Natural killer cell (primary cell): ENCODE data around the gene P2RY13. TPM values are rescaled to one million over a fixed set of nuclear protein-coding genes. Genes with fewer than 3 reads are reported as not detected.

Experiments used
- ATAC-seq, 3 donors: fragments of 150-1000 bp in 2 of 3; fragments of 200-7000 bp in 1 of 3; cut with Tn5 transposase; 1 replicate in 1 of 3; 2 replicates in 2 of 3; pipeline ENCODE4 v1.10.0; 2021; ENCODE audit warnings: mild to moderate bottlenecking in 2 of 3, moderate library complexity in 2 of 3
- DNase-seq, 2 donors: peaks; one replicate each; pipeline versions ENCODE4 v3.0.0 to v3.0.0-alpha.2; 2013 to 2021; ENCODE audit warnings: mixed read lengths in 1 of 2
- H3K27ac ChIP-seq: one replicate; pipeline ENCODE4 v1.5.1; 2013; ENCODE audit warnings: mild to moderate bottlenecking, low read length
- H3K27me3 ChIP-seq: one replicate; pipeline ENCODE4 v1.6.1; 2013; ENCODE audit warnings: low read length; ENCODE audit not compliant: control insufficient read depth, insufficient read depth
- H3K36me3 ChIP-seq: one replicate; pipeline ENCODE4 v1.6.1; 2013; ENCODE audit warnings: low read length; ENCODE audit not compliant: control insufficient read depth, insufficient read depth
- H3K4me1 ChIP-seq: one replicate; pipeline ENCODE4 v1.6.1; 2013; ENCODE audit warnings: low read length; ENCODE audit not compliant: control insufficient read depth, insufficient read depth
- H3K4me3 ChIP-seq: one replicate; pipeline ENCODE4 v1.5.1; 2013; ENCODE audit warnings: low read length
- H3K9me3 ChIP-seq: one replicate; pipeline ENCODE4 v1.6.1; 2013; ENCODE audit warnings: low read length; ENCODE audit not compliant: control insufficient read depth, insufficient read depth
- H3K27ac Mint-ChIP-seq, 2 donors: one replicate each; pipeline ENCODE4 v1.8.0; 2022; ENCODE audit warnings: mild to moderate bottlenecking in 2 of 2, mixed read lengths in 2 of 2, moderate library complexity in 1 of 2
- H3K27me3 Mint-ChIP-seq, 2 donors: one replicate each; pipeline ENCODE4 v1.8.0; 2022; ENCODE audit warnings: low read depth in 2 of 2, mixed read lengths in 2 of 2
- H3K36me3 Mint-ChIP-seq: one replicate; pipeline ENCODE4 v1.8.0; 2022; ENCODE audit warnings: mixed read lengths
- H3K4me1 Mint-ChIP-seq, 2 donors: one replicate each; pipeline ENCODE4 v1.8.0; 2022; ENCODE audit warnings: mixed read lengths in 2 of 2
- H3K4me3 Mint-ChIP-seq: one replicate; pipeline ENCODE4 v1.8.0; 2022; ENCODE audit warnings: mild to moderate bottlenecking, moderate library complexity, mixed read lengths
- H3K9me3 Mint-ChIP-seq, 2 donors: one replicate each; pipeline ENCODE4 v1.8.0; 2022; ENCODE audit warnings: mixed read lengths in 2 of 2
- WGBS: methylation state at CpG from one replicate; pipeline ENCODE4 v1.1.7; 2013; ENCODE audit warnings: missing lambda C conversion rate; ENCODE audit not compliant: insufficient coverage; 5-methylcytosine and 5-hydroxymethylcytosine counted together
- intact Hi-C: fragments of 100-400 bp; cut with micrococcal nuclease; formaldehyde crosslinking; loops from one replicate; pipeline ENCODE4 v1.14.2; 2022
- total RNA-seq, 4 donors: library from RNA; stranded (reverse); fragments of 120-200 nt in 1 of 4; gene quantifications; one replicate each; pipeline versions ENCODE4 v1.2.3 to v1.2.4, GENCODE V29; 2013 to 2022
- TF ChIP-seq, protein P1 (sequence below): fragments of 200-600 bp; IDR thresholded peaks from one replicate; pipeline ENCODE4 v1.8.0; 2022; ENCODE audit warnings: antibody characterized with exemption

P2RY13 gene
- total RNA-seq, 3 donors from 2014 or later (not counting 1 experiment from before 2014, with no cell fraction given): 0.59 to 6.5 (median 0.88) TPM

DNA sequence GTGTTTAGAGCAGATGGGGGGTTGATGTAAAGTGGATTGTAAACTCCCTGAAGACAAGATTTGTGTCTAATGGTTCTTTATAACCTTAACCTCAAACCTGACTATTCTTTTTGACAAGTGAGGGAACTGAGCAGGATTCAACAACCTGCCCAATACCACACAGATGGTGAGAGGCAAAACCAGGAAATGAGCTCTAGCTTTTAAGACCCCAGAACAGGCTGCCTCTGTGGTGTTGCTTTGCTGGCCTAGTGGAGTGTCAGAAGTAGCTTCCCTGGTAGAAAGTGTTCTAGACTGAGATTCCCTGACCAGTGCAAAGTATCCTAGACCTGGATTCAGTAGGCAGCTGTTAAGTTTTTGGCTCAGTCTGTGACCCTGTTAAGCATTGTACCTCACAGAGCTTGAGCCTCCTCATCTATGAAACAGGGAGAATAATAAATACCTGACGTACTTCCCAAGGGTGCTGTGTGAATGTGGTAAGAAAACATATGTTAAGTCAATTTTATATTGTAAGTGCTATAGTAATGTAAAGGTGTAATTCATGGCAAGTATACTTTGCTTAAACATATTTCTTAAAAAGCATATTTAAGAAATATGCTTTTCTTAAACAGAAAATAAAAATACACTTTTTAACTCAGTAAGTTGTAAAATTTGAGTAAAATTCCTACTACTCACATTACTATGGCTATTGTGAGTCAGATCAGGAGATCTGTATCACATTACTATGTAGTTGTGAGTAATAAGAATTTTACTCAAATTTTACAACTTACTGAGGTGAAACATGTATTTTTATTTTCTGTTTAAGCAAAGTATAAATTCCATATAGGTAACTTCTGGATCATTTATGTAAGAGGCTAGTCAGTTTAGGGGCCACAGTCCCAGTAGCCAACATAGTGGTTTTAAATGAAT lies 21.5 kb downstream of the P2RY13 start:
- Histone ChIP-seq H3K27ac (no peak overlapping the region), H3K4me1 (peaks cover 20% of the 10 kb centered on the region), H3K36me3 (no peaks in the 10 kb centered on the region), H3K4me3 (no peak overlapping the region), H3K27me3 (no peaks in the 10 kb centered on the region), H3K9me3 (no peaks in the 10 kb centered on the region)
- no peak for DNase-seq
- H3K9me3 Mint-ChIP-seq: no peaks in the 10 kb centered on the region
- H3K4me3 Mint-ChIP-seq: no peak overlapping the region
- 100% methylated on average over 1 of the region's 1 CpG for whole genome bisulfite sequencing
- TF ChIP-seq, protein P1, sequence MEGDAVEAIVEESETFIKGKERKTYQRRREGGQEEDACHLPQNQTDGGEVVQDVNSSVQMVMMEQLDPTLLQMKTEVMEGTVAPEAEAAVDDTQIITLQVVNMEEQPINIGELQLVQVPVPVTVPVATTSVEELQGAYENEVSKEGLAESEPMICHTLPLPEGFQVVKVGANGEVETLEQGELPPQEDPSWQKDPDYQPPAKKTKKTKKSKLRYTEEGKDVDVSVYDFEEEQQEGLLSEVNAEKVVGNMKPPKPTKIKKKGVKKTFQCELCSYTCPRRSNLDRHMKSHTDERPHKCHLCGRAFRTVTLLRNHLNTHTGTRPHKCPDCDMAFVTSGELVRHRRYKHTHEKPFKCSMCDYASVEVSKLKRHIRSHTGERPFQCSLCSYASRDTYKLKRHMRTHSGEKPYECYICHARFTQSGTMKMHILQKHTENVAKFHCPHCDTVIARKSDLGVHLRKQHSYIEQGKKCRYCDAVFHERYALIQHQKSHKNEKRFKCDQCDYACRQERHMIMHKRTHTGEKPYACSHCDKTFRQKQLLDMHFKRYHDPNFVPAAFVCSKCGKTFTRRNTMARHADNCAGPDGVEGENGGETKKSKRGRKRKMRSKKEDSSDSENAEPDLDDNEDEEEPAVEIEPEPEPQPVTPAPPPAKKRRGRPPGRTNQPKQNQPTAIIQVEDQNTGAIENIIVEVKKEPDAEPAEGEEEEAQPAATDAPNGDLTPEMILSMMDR: no peak
- no peak for ATAC-seq
- peaks cover 31 to 37% of the 10 kb centered on the region in 2 donors for H3K4me1 Mint-ChIP-seq
- H3K36me3 Mint-ChIP-seq: no peaks in the 10 kb centered on the region
- intact Hi-C loops: no loop called here
- no peaks in the 10 kb centered on the region for H3K27me3 Mint-ChIP-seq
- peak overlapping the region in 1 of 2 donors; percentile 30 for H3K27ac Mint-ChIP-seq

DNA sequence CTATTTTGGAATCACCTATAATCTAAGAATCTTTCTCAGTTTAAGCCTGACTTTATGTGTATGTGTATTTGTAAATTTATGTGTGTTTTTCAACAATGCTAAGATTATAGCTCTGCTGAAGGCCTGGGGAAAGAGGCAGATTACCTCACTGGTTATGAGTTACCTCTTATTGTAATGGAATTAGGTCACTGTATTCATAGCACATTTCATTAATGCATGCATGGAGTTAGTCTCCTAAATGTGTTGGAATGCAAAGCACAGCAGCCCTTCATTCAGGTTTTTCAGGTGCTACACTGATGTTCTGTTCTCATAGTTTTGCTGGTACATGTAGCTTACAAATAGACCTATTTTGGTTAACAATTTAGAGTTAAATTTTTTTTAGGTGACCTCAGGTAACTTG lies 22.2 kb downstream of the P2RY13 start:
- H3K27me3 ChIP-seq: no peaks in the 10 kb centered on the region
- no peak overlapping the region for H3K4me3 ChIP-seq
- no peak for ATAC-seq
- no peaks in the 10 kb centered on the region for H3K9me3 Mint-ChIP-seq
- H3K36me3 ChIP-seq: no peaks in the 10 kb centered on the region
- DNase-seq: no peak
- no peak overlapping the region for H3K4me3 Mint-ChIP-seq
- peak overlapping the region in 1 of 2 donors; percentile 30 for H3K27ac Mint-ChIP-seq
- H3K36me3 Mint-ChIP-seq: no peaks in the 10 kb centered on the region
- TF ChIP-seq, protein P1: no peak
- H3K4me1 ChIP-seq: peaks cover 20% of the 10 kb centered on the region
- no peak overlapping the region for H3K27ac ChIP-seq
- intact Hi-C loops: no loop called here
- H3K4me1 Mint-ChIP-seq: peaks cover 31 to 37% of the 10 kb centered on the region in 2 donors
- no peaks in the 10 kb centered on the region for H3K9me3 ChIP-seq
- no peaks in the 10 kb centered on the region for H3K27me3 Mint-ChIP-seq

DNA sequence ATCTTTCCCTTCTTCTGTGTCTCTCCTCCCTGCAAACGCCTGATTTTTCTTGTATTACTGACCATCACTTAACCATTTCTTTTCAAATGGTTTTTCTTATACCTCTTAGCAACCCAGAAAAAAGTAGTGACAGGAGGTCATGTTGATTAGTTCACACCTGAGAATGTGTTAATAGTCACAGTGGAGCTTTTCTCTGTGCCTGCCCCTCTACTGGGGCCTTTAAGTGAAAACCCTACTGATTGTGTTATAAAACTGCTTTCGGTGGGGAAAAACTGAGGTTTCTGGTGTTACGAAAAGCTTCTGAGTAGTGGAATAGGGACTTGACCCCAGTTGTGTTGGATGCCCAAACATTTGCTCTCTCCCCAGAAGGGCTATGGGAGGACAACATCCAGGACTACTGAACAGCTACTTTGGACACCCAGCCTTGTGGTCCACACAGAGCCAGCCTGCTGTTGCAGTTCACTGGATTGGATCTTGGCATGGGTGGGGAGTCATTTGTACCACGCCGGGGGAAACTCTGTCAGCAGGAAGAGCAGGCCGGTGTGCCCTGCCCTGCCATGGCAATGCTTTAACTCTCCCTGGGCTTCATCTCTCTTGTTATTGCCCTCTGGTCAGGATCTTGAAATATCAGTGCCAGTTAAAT lies 23.1 kb downstream of the P2RY13 start:
- H3K4me1 Mint-ChIP-seq: peaks cover 31 to 37% of the 10 kb centered on the region in 2 donors
- no peak for DNase-seq
- peak; percentile 52 to 79 (median 61) for ATAC-seq
- peak overlapping the region; percentile 20 to 30 for H3K27ac Mint-ChIP-seq
- H3K27ac ChIP-seq: no peak overlapping the region
- no peaks in the 10 kb centered on the region for H3K9me3 Mint-ChIP-seq
- WGBS: 61% methylated on average over 6 of the region's 6 CpGs
- no peaks in the 10 kb centered on the region for H3K36me3 ChIP-seq
- H3K27me3 ChIP-seq: no peaks in the 10 kb centered on the region
- H3K9me3 ChIP-seq: no peaks in the 10 kb centered on the region
- H3K4me1 ChIP-seq: peaks cover 20% of the 10 kb centered on the region
- no peak overlapping the region for H3K4me3 ChIP-seq
- no peaks in the 10 kb centered on the region for H3K36me3 Mint-ChIP-seq
- TF ChIP-seq, protein P1: no peak
- no peaks in the 10 kb centered on the region for H3K27me3 Mint-ChIP-seq
- peak overlapping the region; percentile 65 for H3K4me3 Mint-ChIP-seq
- intact Hi-C loops: no loop called here
